Vagina (tissue), 2 donors: ENCODE data around the gene TEX13C.

Experiments
- POLR2A ChIP-seq, 2 donors: fragments of 450-650 bp; IDR thresholded peaks; one replicate each; pipeline ENCODE4 v1.6.1; 2017; ENCODE audit warnings: antibody characterized with exemption in 2 of 2, mild to moderate bottlenecking in 2 of 2, moderate library complexity in 2 of 2
- POLR2AphosphoS5 ChIP-seq, 2 donors: sonication (generic); formaldehyde crosslinking; IDR thresholded peaks; one replicate each; pipeline ENCODE4 v1.9.0; 2017; ENCODE audit warnings: antibody characterized with exemption in 2 of 2, mild to moderate bottlenecking in 2 of 2, low read depth in 1 of 2; ENCODE audit not compliant: insufficient read depth in 1 of 2
- TF ChIP-seq, protein P1 (sequence below), 3 experiments: fragments of 450-650 bp in 2 of 3; fragments of 200-600 bp in 1 of 3; sonication (generic) in 1 of 3; IDR thresholded peaks; one replicate each; pipeline ENCODE4 v1.5.1; 2017 to 2019; ENCODE audit warnings: antibody characterized with exemption in 3 of 3, mild to moderate bottlenecking in 2 of 3, moderate library complexity in 2 of 3

DNA sequence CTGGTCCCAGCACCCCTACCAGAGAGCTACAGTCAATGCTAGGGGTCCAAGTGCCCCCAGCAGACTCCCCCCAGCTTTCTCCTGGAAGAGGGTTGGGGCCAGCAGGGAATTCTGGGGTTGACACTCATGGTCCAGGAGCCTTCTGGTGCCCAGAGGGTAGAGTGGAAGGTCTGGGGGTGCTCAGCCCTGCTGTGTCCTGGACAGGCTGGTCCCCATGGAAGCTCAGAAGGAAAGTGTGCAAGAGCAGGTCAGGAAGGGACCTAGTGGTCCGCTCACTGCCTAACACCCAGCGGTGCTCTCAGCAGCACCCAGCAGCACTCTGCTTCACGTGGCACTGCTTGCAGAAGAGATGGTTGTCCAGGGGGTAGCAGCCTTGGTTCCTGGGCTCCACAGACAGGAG, 6.9 kb downstream of the TEX13C start:
- TF ChIP-seq, protein P1, sequence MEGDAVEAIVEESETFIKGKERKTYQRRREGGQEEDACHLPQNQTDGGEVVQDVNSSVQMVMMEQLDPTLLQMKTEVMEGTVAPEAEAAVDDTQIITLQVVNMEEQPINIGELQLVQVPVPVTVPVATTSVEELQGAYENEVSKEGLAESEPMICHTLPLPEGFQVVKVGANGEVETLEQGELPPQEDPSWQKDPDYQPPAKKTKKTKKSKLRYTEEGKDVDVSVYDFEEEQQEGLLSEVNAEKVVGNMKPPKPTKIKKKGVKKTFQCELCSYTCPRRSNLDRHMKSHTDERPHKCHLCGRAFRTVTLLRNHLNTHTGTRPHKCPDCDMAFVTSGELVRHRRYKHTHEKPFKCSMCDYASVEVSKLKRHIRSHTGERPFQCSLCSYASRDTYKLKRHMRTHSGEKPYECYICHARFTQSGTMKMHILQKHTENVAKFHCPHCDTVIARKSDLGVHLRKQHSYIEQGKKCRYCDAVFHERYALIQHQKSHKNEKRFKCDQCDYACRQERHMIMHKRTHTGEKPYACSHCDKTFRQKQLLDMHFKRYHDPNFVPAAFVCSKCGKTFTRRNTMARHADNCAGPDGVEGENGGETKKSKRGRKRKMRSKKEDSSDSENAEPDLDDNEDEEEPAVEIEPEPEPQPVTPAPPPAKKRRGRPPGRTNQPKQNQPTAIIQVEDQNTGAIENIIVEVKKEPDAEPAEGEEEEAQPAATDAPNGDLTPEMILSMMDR (IDR thresholded peaks at IDR 0.05), result no peak
- TF ChIP-seq POLR2A (IDR thresholded peaks at IDR 0.05) (no peak), POLR2AphosphoS5 (IDR thresholded peaks at IDR 0.05; ENCODE audit: insufficient read depth in 1 of 2, low read depth in 1 of 2) (no peak)
